KMS-11 (cell line): ENCODE data around the gene TCEAL6.
"Not testable (repeated sequence)": the region's sequence is repeated elsewhere in the genome, so short reads cannot be mapped to it uniquely, and the experiment has no call there.

Source experiments
- H2AFZ ChIP-seq: fragments of 200-600 bp; sonication (generic); 2 replicates; pipeline ENCODE4 v1.6.1; 2016; ENCODE audit warnings: antibody characterized with exemption, mixed run types, low read depth
- H3K27ac ChIP-seq: fragments of 200-600 bp; sonication (generic); 2 replicates; pipeline ENCODE4 v1.6.1; 2016; ENCODE audit warnings: mild to moderate bottlenecking, mixed run types
- H3K27me3 ChIP-seq: fragments of 200-600 bp; sonication (generic); 2 replicates; pipeline ENCODE4 v1.6.1; 2017; ENCODE audit warnings: mild to moderate bottlenecking, low read depth, mixed run types, moderate library complexity; ENCODE audit not compliant: insufficient read depth
- H3K36me3 ChIP-seq: fragments of 200-600 bp; sonication (generic); 2 replicates; pipeline ENCODE4 v1.6.1; 2017; ENCODE audit warnings: mild to moderate bottlenecking, mixed run types; ENCODE audit not compliant: insufficient read depth
- H3K4me1 ChIP-seq: fragments of 200-600 bp; sonication (generic); 2 replicates; pipeline ENCODE4 v1.6.1; 2016; ENCODE audit warnings: mild to moderate bottlenecking, low read depth, mixed run types; ENCODE audit not compliant: poor library complexity, severe bottlenecking
- H3K4me2 ChIP-seq: fragments of 200-600 bp; sonication (generic); 2 replicates; pipeline ENCODE4 v1.7.0; 2016; ENCODE audit warnings: mild to moderate bottlenecking, mixed run types
- H3K4me3 ChIP-seq: fragments of 200-600 bp; sonication (generic); IDR thresholded peaks from 2 replicates; pipeline ENCODE4 v1.6.1; 2017; ENCODE audit warnings: low read depth, low read length, mixed read lengths; ENCODE audit not compliant: insufficient read depth
- H3K79me2 ChIP-seq: fragments of 200-600 bp; sonication (generic); 2 replicates; pipeline ENCODE4 v1.6.1; 2016; ENCODE audit warnings: low read depth, mixed run types; ENCODE audit not compliant: insufficient read depth
- H3K9ac ChIP-seq: fragments of 200-600 bp; sonication (generic); 2 replicates; pipeline ENCODE4 v1.6.1; 2016; ENCODE audit warnings: mild to moderate bottlenecking, mixed run types
- H4K20me1 ChIP-seq: fragments of 200-600 bp; sonication (generic); 2 replicates; pipeline ENCODE4 v1.6.1; 2016; ENCODE audit warnings: mild to moderate bottlenecking, mixed run types; ENCODE audit not compliant: insufficient read depth
- CTCF ChIP-seq: fragments of 200-600 bp; sonication (generic); conservative IDR thresholded peaks from 2 replicates; pipeline ENCODE4 v1.6.1; 2017; ENCODE audit warnings: low read depth, mild to moderate bottlenecking, antibody characterized with exemption, low read length, moderate library complexity, mixed read lengths

Gene TCEAL6

GRCh38 chrX:102154218-102154860 lies 12.1 kb upstream of the TCEAL6 start:
- Histone ChIP-seq H3K9ac (peak overlapping the region; percentile 64; the same call in 1 of the 2 replicates), H3K4me2 (peak overlapping the region; percentile 91), H3K4me3 (no peak overlapping the region)

GRCh38 chrX:102141631-102142030 lies 650 bp downstream of the TCEAL6 start:
- not testable (repeated sequence) for H3K36me3 ChIP-seq, H4K20me1 ChIP-seq, H3K4me1 ChIP-seq, H3K9ac ChIP-seq, H3K27me3 ChIP-seq, H3K4me2 ChIP-seq, H3K27ac ChIP-seq, H2AFZ ChIP-seq, H3K4me3 ChIP-seq, H3K79me2 ChIP-seq

More at GRCh38 chrX:102154218-102154860, 12.1 kb upstream of the TCEAL6 start:
- TF ChIP-seq CTCF: peak; percentile 76
- H3K79me2 ChIP-seq: no peaks in the 10 kb centered on the region
- no peaks in the 10 kb centered on the region for H3K27me3 ChIP-seq
- no peaks in the 10 kb centered on the region for H4K20me1 ChIP-seq
- peak overlapping the region; percentile 91 for H2AFZ ChIP-seq
- no peaks in the 10 kb centered on the region for H3K36me3 ChIP-seq
- peak overlapping the region; percentile 51; the same call in 1 of the 2 replicates for H3K27ac ChIP-seq
- no peaks in the 10 kb centered on the region for H3K4me1 ChIP-seq

GRCh38 chrX:102140876-102141275 lies 1.4 kb downstream of the TCEAL6 start:
- H3K27ac ChIP-seq, H3K36me3 ChIP-seq, H3K4me2 ChIP-seq, H4K20me1 ChIP-seq, H3K79me2 ChIP-seq, H3K4me3 ChIP-seq, H3K9ac ChIP-seq, H3K4me1 ChIP-seq, H2AFZ ChIP-seq, H3K27me3 ChIP-seq: not testable (repeated sequence)

GRCh38 chrX:102138064-102138463 lies 4.2 kb downstream of the TCEAL6 start:
- Histone ChIP-seq H3K4me2 (no peak overlapping the region), H3K36me3 (no peaks in the 10 kb centered on the region), H3K9ac (no peak overlapping the region), H3K4me1 (no peaks in the 10 kb centered on the region), H3K4me3 (no peak overlapping the region), H4K20me1 (no peaks in the 10 kb centered on the region), H3K27me3 (no peaks in the 10 kb centered on the region), H2AFZ (no peak overlapping the region), H3K79me2 (no peaks in the 10 kb centered on the region), H3K27ac (no peak overlapping the region)
- TF ChIP-seq CTCF: no peak

- Histone ChIP-seq H3K27me3 (no peaks in the 10 kb centered on the region), H2AFZ (no peak overlapping the region), H3K4me1 (no peaks in the 10 kb centered on the region), H3K4me3 (no peak overlapping the region), H3K36me3 (no peaks in the 10 kb centered on the region), H3K79me2 (no peaks in the 10 kb centered on the region), H4K20me1 (no peaks in the 10 kb centered on the region), H3K27ac (no peak overlapping the region), H3K9ac (no peak overlapping the region), H3K4me2 (no peak overlapping the region)
- peak; percentile 52 for TF ChIP-seq CTCF
Observed at GRCh38 chrX:102129473-102129872, 12.8 kb downstream of the TCEAL6 start.
